ENCODE measurements around the gene MMS19. TPM values are rescaled to one million over a fixed set of nuclear protein-coding genes. Genes with fewer than 3 reads are reported as not detected.
"Not testable (repeated sequence)": the region's sequence is repeated elsewhere in the genome, so short reads cannot be mapped to it uniquely, and the experiment has no call there.

Gene MMS19
- total RNA-seq, 1 donor from 2014 or later, result 70.7 TPM

DNA sequence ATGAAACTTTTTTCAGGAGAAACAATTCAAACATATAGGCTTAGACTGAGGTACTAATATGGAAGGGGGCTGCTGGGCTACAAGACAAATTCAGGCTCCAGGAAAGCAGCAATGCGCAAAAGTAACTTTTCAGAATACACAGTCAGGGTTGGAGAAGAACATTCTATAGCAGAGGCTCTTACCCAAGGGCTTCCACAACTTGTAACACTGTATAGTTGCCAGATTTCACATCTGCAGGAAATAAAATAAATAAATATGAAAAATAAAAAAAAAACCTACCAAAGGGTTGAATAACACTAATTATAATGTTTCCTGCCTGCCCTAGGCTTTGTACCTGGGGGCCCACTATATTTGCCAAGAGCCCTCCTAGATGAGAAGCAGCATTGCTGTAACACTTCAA, 14.3 kb downstream of the MMS19 start:
- no peak for ATAC-seq
- H3K9me3 ChIP-seq, result no peaks in the 10 kb centered on the region
- H3K4me1 ChIP-seq, result peaks cover 17% of the 10 kb centered on the region
- no peaks in the 10 kb centered on the region for H3K27me3 ChIP-seq
- no peak overlapping the region for H3K27ac ChIP-seq
- H3K36me3 ChIP-seq, result peaks cover 35% of the 10 kb centered on the region
- intact Hi-C loops (cut with DNase I), result no loop called here
- DNase-seq, result no peak
- no peak overlapping the region for H3K4me3 ChIP-seq
- TF ChIP-seq, protein P1, sequence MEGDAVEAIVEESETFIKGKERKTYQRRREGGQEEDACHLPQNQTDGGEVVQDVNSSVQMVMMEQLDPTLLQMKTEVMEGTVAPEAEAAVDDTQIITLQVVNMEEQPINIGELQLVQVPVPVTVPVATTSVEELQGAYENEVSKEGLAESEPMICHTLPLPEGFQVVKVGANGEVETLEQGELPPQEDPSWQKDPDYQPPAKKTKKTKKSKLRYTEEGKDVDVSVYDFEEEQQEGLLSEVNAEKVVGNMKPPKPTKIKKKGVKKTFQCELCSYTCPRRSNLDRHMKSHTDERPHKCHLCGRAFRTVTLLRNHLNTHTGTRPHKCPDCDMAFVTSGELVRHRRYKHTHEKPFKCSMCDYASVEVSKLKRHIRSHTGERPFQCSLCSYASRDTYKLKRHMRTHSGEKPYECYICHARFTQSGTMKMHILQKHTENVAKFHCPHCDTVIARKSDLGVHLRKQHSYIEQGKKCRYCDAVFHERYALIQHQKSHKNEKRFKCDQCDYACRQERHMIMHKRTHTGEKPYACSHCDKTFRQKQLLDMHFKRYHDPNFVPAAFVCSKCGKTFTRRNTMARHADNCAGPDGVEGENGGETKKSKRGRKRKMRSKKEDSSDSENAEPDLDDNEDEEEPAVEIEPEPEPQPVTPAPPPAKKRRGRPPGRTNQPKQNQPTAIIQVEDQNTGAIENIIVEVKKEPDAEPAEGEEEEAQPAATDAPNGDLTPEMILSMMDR (IDR thresholded peaks at IDR 0.05), result no peak

DNA sequence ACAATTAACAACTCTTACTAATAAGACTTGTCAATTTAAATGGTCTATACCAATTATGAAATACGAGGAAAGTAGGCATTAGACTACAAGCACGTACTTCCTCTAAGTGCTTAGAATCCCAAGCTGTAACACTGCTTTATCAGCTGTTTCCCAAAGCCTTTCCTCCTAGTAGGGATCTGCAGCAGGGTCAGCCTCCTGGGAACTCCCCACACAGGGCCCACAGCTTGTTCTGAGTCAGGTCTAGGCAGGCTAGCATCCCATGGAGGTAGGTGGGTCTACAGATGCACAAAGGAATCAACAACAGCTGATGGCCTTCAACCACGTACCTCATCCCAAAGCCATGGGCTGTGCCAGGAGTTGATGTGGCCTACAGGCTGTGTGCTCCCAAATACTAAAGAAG, 14.7 kb downstream of the MMS19 start:
- no peak for ATAC-seq
- intact Hi-C loops (cut with DNase I), result no loop called here
- TF ChIP-seq, protein P1 (IDR thresholded peaks at IDR 0.05), result no peak

DNA sequence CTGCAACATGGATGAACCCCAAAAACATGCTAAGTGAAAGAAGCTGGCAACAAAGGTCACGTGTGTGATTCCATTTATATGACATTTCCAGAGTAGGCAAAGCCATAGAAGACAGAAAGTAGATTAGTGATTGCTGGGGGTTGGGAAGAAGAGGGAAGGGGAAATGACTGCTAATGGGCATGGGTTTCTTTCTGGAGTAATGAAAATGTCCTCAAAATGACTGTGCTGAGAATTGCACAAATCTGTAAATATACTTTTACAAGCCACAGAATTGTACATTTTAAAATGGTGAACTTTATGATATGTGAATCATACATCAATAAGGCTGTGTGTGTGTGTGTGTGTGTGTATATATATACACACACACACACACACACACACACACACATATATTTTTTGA, 15.8 kb downstream of the MMS19 start:
- Histone ChIP-seq H3K27me3 (no peaks in the 10 kb centered on the region), H3K4me1 (peaks cover 12% of the 10 kb centered on the region), H3K27ac (no peak overlapping the region), H3K4me3 (no peak overlapping the region), H3K9me3 (no peaks in the 10 kb centered on the region), H3K36me3 (peaks cover 48% of the 10 kb centered on the region)
- TF ChIP-seq, protein P1 (IDR thresholded peaks at IDR 0.05), result no peak
- intact Hi-C loops (cut with DNase I), result no loop called here
- DNase-seq (no peak), ATAC-seq (no peak)

More for the DNA sequence above, 14.7 kb downstream of the MMS19 start:
- H3K4me1 ChIP-seq, result peaks cover 13% of the 10 kb centered on the region
- no peak overlapping the region for H3K27ac ChIP-seq
- H3K9me3 ChIP-seq, result no peaks in the 10 kb centered on the region
- peaks cover 39% of the 10 kb centered on the region for H3K36me3 ChIP-seq
- no peak for DNase-seq
- no peaks in the 10 kb centered on the region for H3K27me3 ChIP-seq
- no peak overlapping the region for H3K4me3 ChIP-seq

DNA sequence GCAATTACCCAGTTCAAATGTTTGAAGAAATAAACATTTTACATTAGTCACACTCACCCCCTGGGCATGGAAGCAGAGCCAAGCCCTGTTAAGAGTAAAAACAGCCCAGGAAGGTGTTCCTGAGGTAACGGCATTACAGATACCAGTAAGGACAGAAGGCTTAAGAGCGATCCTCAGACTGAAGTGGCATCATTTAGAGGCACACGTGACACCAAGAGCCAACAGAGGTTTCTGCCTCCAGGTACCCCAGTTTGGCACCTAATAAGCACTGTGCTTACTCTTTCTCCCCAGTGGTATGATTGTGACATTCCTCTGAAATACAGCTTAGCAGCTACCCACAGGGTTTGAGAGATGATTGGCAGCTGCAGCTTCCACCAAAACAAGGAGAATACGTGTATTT, 17.2 kb downstream of the MMS19 start:
- peaks cover 61% of the 10 kb centered on the region for H3K36me3 ChIP-seq
- H3K27ac ChIP-seq, result no peak overlapping the region
- no peak for DNase-seq
- H3K27me3 ChIP-seq, result no peaks in the 10 kb centered on the region
- intact Hi-C loops (cut with DNase I), result no loop called here
- ATAC-seq, result peak; percentile 84
- H3K4me3 ChIP-seq, result no peak overlapping the region
- TF ChIP-seq, protein P1 (IDR thresholded peaks at IDR 0.05), result no peak
- H3K4me1 ChIP-seq, result peaks cover 20% of the 10 kb centered on the region
- no peaks in the 10 kb centered on the region for H3K9me3 ChIP-seq

DNA sequence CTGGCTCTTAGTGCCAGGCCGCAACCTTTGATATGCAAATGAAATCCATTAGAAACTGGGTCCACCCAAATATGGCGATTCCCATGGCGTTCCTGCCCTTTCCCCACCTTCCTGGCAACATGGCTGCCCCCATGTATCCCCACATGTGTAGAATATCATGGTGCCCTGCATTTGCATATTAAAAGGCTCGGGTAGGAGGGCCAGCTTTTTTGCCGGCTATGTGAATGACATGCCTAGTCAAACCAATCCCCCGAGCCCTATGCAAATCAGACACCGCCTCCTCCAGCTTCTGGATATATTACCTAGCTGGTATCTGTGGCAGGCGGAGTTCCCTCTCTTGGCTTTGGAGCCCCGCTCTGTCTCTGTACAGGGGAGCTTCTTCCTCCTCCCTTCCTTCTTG, 18.3 kb downstream of the MMS19 start:
- TF ChIP-seq, protein P1 (IDR thresholded peaks at IDR 0.05), result no peak
- Histone ChIP-seq H3K4me1 (peaks cover 31% of the 10 kb centered on the region), H3K9me3 (no peaks in the 10 kb centered on the region), H3K36me3 (peaks cover 72% of the 10 kb centered on the region), H3K27me3 (no peaks in the 10 kb centered on the region), H3K27ac (no peak overlapping the region), H3K4me3 (no peak overlapping the region)
- no peak for DNase-seq
- intact Hi-C loops (cut with DNase I), result no loop called here
- no peak for ATAC-seq

DNA sequence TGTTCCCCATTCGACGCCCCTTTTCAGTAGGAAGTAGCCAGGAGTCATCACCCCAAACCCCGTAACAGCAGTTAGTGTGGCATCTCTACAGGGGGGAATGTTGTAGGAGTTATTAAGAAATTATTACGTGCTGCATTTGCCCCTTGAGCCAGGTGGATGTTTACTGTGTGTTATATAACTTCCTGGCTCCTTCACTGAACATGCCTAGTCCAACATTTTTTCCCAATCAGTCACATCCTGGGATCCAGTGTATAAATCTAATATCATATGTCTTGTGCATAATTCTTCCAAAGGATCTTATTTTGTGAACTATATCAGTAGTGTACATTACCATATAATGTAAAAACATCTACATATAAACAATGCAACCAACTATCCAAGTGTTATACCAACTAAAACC, 18.8 kb downstream of the MMS19 start:
- H3K36me3 ChIP-seq, result peaks cover 77% of the 10 kb centered on the region
- intact Hi-C loops (cut with DNase I); H3K27me3 ChIP-seq; H3K27ac ChIP-seq; H3K4me3 ChIP-seq; DNase-seq; ATAC-seq; H3K9me3 ChIP-seq: not testable (repeated sequence)
- peaks cover 31% of the 10 kb centered on the region for H3K4me1 ChIP-seq

Data from upper lobe of right lung (tissue), 1 donor.